Fibroblast of mammary gland (primary cell): ENCODE measurements around the gene ZNF205.

ENCODE experiments used
- DNase-seq: peaks from one replicate; pipeline ENCODE4 v3.0.0-alpha.2; 2010; ENCODE audit warnings: low read depth
- H3K4me3 ChIP-seq: 2 replicates; pipeline ENCODE4 v1.5.1; 2011; ENCODE audit warnings: low read depth, mild to moderate bottlenecking, low read length, moderate library complexity; ENCODE audit not compliant: control insufficient read depth
- TF ChIP-seq, protein P1 (sequence below): conservative IDR thresholded peaks from 2 replicates; pipeline ENCODE4 v1.5.1; 2011; ENCODE audit warnings: low read depth, low read length, inconsistent platforms; ENCODE audit not compliant: control insufficient read depth, insufficient read depth

ZNF205 gene

DNA sequence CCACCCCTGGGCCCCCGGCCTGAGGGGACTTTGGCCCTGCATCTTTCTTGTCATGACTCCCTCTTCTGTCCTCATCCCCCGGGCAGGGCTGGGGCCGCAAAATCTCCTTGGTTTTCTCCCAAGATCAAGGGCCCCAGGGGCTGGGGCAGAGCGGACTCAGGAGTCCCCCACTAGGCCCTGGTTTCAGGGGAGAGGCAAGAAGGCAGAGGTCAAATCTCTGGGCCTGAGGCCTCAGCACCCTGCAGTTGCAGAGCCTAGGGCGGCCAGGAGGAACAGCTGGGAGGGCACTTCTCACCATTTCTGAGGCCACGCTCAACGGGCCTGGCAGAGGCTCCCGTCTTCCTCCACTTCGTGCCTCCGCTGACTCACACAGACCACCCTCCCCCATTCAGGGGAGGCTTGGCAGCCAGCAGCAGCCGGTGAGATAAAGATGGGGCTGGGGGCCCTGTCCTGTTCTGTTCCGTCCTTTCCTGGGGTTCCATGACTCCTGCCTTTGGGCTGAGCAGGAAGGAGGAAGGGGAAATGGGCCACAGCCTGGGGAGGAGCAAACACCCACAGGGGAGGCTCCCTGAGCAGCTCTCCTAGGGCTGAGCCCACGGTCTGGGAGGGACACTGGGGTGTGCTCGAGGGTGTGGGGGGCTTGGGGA, 25.7 kb upstream of the ZNF205 start:
- TF ChIP-seq, protein P1, sequence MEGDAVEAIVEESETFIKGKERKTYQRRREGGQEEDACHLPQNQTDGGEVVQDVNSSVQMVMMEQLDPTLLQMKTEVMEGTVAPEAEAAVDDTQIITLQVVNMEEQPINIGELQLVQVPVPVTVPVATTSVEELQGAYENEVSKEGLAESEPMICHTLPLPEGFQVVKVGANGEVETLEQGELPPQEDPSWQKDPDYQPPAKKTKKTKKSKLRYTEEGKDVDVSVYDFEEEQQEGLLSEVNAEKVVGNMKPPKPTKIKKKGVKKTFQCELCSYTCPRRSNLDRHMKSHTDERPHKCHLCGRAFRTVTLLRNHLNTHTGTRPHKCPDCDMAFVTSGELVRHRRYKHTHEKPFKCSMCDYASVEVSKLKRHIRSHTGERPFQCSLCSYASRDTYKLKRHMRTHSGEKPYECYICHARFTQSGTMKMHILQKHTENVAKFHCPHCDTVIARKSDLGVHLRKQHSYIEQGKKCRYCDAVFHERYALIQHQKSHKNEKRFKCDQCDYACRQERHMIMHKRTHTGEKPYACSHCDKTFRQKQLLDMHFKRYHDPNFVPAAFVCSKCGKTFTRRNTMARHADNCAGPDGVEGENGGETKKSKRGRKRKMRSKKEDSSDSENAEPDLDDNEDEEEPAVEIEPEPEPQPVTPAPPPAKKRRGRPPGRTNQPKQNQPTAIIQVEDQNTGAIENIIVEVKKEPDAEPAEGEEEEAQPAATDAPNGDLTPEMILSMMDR: no peak
- no peak for DNase-seq
- no peak overlapping the region for H3K4me3 ChIP-seq

DNA sequence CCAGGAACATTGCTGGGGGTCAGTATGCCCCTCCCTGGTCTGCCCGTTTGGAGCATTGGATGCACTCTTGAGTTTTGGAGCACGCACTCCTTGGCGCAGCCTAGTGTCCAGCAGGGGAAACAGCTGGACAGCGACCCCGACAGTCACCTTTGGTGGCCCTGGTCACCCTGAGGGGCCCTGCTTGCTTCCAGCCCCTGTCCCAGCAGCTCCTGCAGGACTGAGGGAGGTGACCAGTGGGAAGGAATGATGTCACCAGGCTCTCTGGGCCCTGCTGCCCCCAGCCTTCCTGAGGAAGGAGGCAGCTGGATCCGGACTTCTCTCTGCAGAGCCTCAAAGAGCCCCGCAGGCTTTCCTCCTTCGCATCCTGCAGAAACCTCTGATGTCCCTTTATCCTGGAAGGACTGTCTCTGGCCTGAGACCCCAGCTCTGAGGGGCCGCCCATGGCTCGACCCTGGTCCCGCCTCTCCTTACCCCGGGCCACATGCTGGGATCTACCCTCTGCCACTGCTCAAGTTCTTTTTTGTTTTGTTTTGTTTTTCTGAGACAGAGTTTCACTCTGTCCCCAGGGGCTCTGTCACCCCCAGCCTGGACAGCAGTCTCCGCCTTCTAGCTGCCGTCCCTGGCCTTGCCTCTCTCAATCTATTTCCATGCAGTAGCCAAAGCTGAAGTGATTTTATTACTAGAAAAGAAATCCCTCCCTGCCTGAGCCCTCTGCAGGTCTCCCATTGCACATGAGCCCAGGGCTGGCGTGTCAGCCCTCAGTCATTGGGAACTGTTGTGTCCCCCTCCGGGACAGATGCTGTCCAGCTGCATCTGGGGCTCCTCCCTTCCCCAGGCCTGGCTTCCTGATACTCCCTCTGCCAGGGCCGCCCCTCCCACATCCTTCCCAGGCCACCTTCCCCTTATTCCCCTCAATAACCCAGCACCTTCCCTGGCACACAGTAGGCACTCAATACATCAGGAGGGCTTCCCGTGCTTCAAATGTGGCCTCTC, 24.8 kb upstream of the ZNF205 start:
- H3K4me3 ChIP-seq: no peak overlapping the region
- DNase-seq: no peak
- TF ChIP-seq, protein P1: peak; percentile 11

DNA sequence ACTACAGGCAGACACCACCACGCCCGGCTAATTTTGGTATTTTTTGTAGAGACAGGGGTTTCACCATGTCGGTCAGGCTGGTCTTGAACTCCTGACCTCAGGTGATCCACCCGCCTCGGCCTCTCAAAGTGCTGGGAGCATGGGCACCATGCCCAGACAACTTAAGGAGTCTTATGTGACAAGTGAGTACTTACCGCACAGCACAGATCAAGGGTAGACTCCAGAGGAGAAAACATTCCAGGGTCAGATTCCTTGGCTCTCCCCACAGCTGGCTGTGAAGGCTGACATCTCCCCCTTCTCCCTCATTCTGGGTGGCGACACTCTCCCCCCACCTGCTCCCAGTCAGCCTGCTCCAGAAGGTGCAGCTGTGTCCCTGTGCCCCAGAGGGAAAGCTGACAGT, 23.9 kb upstream of the ZNF205 start:
- TF ChIP-seq, protein P1: no peak
- no peak overlapping the region for H3K4me3 ChIP-seq
- DNase-seq: no peak

DNA sequence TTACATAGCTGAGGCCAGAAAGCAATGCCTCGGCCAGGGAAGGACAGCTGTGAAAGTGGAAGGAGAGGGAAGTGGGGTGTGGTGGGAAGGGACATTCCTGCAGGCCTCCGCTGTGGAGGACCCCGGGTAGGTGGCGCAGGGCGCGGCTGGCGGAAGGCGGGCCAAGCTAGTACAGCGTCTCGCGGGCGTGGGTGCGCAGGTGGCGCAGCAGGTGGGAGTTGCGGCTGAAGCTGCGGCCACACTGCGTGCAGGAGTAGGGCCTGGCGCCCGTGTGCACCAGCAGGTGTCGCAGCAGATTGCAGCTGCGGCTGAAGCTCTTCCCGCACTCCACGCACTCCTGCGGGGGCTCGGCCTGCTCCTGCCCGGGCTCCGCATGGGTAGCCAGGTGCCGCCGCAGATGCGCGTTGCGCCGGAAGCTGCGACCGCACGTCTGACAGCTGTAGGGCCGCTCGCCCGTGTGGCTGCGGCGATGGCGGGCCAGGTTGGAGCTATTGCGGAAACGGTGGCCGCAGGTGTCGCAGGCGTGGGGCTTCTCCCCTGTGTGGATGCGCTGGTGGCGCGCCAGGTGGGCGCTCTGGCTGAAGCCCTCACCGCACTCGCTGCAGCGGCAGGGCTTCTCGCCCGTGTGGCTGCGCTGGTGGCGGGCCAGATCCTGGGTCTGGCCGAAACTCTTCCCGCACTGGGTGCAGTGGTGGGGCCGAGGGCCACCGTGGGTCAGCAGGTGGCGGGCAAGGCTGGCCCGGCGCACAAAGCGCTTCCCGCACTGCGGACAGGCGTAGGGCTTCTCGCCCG, 23.3 kb upstream of the ZNF205 start:
- DNase-seq: no peak
- TF ChIP-seq, protein P1: no peak
- H3K4me3 ChIP-seq: no peak overlapping the region

DNA sequence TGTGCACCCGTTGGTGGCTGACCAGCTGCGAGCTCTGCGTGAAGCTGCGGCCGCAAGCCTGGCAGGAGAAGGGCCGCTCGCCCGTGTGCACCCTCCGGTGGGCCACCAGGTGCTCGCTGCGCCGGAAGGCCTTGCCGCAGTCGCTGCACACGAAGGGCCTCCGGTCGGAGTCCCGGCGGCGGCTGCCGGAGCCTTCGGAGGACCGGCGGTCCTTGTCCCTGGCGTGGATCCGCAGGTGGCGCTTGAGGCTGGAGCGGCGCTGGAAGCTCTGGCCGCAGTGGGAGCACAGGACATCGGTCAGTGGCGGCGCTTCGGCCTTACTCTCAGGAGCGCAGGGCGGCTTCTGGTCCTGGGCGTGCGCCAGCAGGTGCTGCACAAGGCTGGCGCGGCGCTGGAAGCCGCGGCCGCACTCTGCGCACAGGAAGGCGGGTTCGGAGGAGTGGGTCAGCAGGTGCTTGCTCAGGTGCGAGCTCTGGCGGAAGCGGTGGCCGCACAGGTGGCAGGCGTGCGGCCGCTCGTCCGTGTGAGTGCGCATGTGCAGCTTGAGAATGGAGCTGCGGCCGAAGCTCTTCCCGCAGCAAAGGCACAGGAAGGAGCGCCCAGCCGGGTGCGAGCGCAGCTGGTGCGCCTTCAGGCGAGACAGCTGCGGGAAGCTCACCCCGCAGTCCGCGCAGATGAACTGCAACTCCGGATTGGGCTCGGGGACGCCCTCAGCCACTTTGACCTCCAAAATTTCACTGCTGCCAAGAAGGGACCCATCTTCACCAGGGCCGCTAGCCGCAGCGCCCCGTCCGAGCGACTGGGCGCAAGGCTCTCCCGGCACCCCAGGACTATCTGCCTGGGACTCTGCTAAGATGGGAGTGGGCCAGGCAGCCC, 22.4 kb upstream of the ZNF205 start:
- no peak for DNase-seq
- TF ChIP-seq, protein P1: no peak

More for the DNA sequence above, 22.4 kb upstream of the ZNF205 start:
- no peak overlapping the region for H3K4me3 ChIP-seq
